GM11168 (cell line): ENCODE measurements around the gene VPS51.
"Not testable (repeated sequence)": the region's sequence is repeated elsewhere in the genome, so short reads cannot be mapped to it uniquely, and the experiment has no call there.

ENCODE experiments used
- in situ Hi-C: fragments of 300-500 bp; cut with MboI; formaldehyde crosslinking; loops from one replicate; pipeline ENCODE4 v1.12.0; 2022; ENCODE audit warnings: low sequenced_read_pairs; ENCODE audit not compliant: unreplicated experiment

VPS51 gene

GRCh38 chr11:65132238-65132987 lies 36.4 kb downstream of the VPS51 start:
- in situ Hi-C loops: no loop called here

- in situ Hi-C loops: no loop called here
Measured at GRCh38 chr11:65132988-65133700, 37.1 kb downstream of the VPS51 start.

DNA sequence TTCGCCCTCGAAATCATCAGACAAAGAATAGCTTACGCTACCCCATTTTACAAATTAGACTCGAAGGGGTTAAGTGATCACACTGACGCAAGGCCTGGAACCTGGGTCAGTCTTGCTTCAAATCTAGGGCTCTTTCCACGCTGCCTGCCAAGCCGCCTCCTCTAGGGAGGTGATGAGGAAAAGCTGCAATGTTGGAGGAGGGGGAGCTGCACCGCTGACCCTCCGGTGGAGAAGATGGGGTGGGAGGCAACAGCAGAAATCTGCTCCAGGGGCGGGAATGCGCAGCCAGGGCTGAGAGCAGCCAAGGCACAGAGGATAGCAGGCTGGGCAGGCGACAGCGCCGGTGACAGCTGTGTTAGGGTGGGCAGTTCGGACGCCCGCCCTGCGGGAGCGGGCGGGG lies 37.7 kb downstream of the VPS51 start:
- in situ Hi-C loops: no loop called here

GRCh38 chr11:65134240-65134951 lies 38.4 kb downstream of the VPS51 start, which contains the start of gene SYVN1:
Gene SYVN1, minus strand, starts transcription at chr11:65134519. Its CDS starts 918 bp downstream, at chr11:65133601.
- in situ Hi-C loops: no loop called here

DNA sequence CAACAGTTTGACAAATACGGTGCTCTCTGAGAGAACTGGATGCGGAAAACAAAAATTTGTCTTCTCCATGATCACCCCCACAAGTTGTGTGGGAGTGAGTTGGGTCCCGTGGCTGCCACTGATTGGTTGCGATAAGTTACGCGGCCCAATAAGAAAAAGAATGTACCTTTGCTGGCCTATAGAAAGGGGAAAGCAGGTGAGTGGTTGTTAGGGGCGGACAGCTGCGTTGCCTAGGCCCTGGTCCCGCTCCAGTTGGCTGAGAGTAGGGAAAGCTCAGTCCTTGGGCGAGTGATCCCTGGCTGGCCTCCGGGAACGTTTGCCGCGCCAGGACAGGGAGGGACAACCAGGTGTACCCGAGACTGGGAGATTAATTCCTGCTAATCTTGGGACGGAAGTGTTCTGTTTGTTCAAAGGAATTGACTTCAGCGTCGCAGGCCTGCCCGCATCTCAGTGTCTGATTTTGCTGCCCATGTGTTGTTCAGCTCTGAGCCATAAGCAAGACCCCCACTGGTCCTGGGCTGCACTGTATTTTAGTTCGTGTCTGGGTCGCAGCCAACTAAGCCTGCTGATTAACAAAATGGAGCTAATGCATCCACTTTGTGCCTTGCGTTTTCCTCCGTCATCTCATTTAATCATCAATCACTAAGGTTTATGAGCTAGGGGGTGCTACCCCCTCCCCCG lies 39.1 kb downstream of the VPS51 start:
- in situ Hi-C loops: no loop called here

DNA sequence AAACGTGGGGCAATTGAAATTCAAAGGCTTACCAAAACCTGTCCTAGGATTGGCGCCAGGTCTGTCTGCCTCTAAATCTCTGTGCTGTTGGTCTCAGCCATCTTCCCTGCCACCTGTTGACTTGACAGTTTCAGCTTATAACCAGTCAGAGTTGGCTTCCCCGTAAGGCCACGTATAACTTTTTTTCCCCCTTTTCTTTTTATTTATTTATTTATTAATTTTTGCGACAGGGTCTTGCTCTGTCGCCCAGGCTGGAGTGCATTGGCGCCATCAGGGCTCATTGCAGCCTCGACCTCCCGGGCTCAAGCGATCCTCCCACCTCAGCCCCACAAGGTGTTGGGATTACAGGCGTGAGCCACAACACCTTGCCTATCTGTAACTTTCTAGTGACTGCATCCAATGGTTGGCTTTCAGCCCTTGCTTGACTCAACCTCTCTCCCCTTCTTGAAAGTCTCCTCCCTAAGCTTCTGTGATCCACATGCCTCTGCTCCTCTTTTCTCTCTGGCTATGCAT lies 39.7 kb downstream of the VPS51 start:
- in situ Hi-C loops: no loop called here

- in situ Hi-C loops: no loop called here
Measured at GRCh38 chr11:65136515-65137096, 40.6 kb downstream of the VPS51 start.

DNA sequence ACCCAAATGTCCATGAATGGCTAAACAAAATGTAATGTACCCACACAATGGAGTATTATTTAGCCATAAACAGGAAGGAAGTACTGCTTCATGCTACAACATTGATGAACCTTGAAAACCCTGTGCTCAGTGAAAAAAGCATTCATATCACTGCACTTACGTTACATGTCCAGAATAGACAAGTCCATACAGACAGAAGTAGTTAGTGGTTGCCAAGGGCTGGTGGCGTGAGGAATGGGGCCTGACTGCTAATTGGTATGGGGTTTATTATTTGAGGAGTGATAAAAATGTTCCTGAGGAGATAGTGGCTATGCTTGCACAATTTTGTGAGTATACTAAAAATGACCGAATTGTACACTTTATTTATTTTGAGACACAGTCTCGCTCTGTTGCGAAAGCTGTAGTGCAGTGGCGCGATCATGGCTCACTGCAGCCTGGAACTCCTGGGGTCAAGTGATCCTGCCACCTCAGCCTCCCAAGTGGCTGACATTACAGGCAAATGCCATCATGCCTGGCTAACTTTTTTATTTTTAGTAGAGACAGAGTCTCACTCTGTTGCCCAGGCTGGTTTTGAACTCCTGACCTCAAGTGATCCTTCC lies 46.0 kb downstream of the VPS51 start:
- in situ Hi-C loops: no loop called here

GRCh38 chr11:65147352-65148075 lies 51.5 kb downstream of the VPS51 start:
- in situ Hi-C loops: no loop called here

- in situ Hi-C loops: no loop called here
Measured at GRCh38 chr11:65148657-65149056, 52.6 kb downstream of the VPS51 start.

- in situ Hi-C loops: not testable (repeated sequence)
Measured at GRCh38 chr11:65150131-65150508, 54.1 kb downstream of the VPS51 start.

GRCh38 chr11:65150509-65151299 lies 54.7 kb downstream of the VPS51 start:
- in situ Hi-C loops: no loop called here

DNA sequence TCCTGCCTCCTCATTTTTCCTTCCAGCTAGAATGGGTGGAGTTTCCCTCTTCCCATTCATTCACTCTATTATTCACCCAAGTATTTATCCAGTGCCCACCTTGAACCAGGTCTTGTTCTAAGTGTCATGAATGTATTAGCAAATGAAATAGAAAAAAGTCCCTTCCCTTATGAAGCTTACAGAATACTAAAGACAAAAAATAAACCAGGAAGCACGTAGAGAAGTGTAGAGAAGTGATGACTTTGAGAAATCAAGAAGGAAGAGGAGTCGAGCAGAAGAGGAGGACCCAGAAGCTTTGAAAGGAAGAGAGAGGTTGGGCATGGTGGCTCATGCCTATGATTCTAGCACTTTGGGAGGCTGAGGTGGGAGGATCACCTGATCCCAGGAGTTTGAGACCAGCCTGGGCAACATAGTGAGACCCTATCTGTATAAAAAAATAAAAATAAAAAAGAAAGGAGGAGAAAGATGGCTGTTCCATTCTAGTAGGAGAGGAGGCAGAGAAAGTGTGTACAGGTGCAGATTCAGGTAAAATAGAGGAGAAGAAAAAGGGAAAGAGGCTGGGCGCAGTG lies 55.4 kb downstream of the VPS51 start:
- in situ Hi-C loops: no loop called here

DNA sequence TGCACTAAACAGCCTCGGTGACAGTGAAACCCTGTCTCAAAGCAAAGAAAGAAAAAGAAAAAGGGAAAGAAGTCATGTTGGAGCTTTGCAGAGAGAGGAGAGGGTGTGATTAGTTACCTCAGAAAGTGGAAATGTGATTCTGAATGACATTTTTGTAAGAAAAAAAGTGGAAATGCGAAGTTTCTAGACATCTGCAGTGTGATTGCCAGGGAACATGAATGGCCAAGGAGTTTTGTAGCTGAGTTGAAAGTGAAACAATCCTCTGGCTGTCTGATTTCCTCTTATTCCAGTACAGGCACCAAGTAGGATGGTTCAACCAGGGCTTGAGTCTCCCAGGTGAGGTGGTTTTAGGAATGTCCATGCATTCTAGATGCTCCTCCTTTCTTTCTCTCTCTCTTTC lies 56.1 kb downstream of the VPS51 start:
- in situ Hi-C loops: no loop called here

DNA sequence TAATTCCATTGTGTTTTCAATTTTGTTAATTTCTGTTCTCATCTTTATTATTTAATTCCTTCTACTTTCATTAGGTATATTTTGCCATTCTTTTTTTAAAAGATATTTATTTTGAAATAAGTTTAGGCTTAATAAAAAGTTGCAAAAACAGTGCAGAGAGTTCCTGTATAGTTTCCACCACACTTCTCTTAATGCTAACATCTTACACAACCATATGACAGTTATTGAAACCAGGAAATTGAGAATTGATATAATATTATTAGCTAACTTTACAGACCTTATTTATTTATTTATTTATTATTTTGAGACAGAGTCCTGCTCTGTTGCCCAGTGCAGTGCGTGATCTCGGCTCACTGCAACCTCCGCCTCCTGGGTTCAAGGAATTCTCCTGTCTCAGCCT lies 60.2 kb downstream of the VPS51 start:
- in situ Hi-C loops: no loop called here

DNA sequence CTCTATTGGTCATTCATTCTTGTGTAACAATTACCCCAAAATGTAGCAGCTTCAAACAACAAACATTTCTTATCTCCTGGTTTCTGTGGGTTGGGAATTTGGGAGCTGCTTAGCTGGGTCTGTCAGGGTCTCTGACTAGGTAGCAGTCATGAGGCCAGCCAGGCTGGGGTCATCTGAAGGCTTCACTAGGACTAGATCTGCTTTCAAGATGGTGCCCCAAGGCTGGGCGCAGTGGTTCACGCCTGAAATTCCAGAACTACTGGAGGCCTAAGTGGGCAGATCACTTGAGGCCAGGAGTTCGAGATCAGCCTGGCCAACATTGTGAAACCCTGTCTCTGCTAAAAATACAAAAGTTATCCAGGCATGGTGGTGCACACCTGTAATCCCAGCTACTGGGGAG lies 60.9 kb downstream of the VPS51 start:
- in situ Hi-C loops: no loop called here

GRCh38 chr11:65157336-65157735 lies 61.3 kb downstream of the VPS51 start:
- in situ Hi-C loops: no loop called here

GRCh38 chr11:65159012-65159411 lies 63.0 kb downstream of the VPS51 start:
- in situ Hi-C loops: no loop called here
